Activated CD8-positive, alpha-beta memory T cell treated with anti-CD3 and anti-CD28 coated beads for 36 hours (primary cell): ENCODE results near the gene ARHGAP33. TPM values are rescaled to one million over a fixed set of nuclear protein-coding genes. Genes with fewer than 3 reads are reported as not detected.
"Not testable (repeated sequence)": the region's sequence is repeated elsewhere in the genome, so short reads cannot be mapped to it uniquely, and the experiment has no call there.

Experiments used
- CTCF ChIA-PET: fragments of 350-600 bp; sonication (Branson Sonifier 250); formaldehyde crosslinking; loops from one replicate; lab custom pipeline; 2021; ENCODE audit warnings: antibody characterized with exemption; lab: Charles Lee
- POLR2A ChIA-PET: fragments of 350-600 bp; sonication (Branson Sonifier 250); formaldehyde crosslinking; loops from one replicate; lab custom pipeline; 2021; ENCODE audit warnings: antibody characterized with exemption; lab: Charles Lee
- total RNA-seq, 2 experiments: library from RNA; stranded (reverse); gene quantifications; one replicate each; pipeline ENCODE4 v1.2.3, GENCODE V29; 2021

The ARHGAP33 gene
- total RNA-seq, 2 experiments from 2014 or later: 12.0 to 16.5 TPM

- POLR2A ChIA-PET: interaction anchor here (0.6 kb wide), 1 partner anchor 134 kb away, joined by 4 read pairs; no protein-coding TSS in a partner anchor
- CTCF ChIA-PET: interaction anchor here (1.0 kb wide), 1 partner anchor 91 kb away, joined by 3 read pairs; no protein-coding TSS in a partner anchor
Observed at GRCh38 chr19:35764432-35765315, 10.7 kb upstream of the ARHGAP33 start.

GRCh38 chr19:35766571-35767104, 8.7 kb upstream of the ARHGAP33 start:
- POLR2A ChIA-PET: no interaction called here
- CTCF ChIA-PET: interaction anchor here (0.7 kb wide), 2 partner anchors 53 to 74 kb away, joined by 3 to 4 read pairs; no protein-coding TSS in a partner anchor

DNA sequence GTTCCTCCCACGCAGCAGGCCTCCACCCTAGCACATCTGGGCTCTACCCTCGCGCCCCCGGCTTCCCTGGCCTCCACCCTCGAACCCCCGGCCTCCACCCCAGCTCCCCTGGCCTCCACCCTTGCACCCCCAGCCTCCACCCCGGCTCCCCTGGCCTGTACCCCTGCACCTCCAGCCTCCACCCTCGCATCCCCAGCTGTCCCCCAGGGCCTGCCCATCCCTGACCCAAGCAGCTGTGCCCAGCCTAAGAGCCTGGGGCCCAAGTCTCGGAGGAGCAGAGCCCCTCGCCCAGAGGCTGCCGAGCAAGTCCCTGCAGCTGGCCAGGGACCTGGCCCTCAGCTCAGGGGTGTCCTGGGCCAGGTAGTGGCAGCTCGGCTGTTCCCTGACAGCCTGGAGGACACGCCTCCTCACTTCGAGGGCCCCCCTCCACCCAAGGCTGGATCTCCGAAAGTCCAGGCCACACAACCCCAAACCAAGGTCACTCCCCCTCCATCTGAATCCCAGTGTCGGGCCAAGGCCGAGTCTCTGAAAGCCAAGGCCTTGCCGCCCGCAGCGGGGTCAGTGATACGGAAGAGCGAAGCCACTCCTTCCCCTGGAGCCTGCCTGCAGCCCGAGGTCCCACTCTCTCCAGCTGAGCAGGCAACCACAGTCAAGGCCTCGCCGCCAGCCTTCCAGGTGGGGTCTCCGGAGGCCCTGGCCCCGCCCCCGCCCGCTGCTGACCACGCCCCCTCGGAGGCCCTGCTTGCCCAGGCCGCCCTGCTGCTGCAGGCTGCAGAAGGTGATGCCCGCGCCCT, 7.9 kb upstream of the ARHGAP33 start:
- CTCF ChIA-PET: interaction anchor here (0.6 to 0.7 kb wide), 2 partner anchors 31 to 74 kb away, joined by 3 to 4 read pairs; no protein-coding TSS in a partner anchor
- POLR2A ChIA-PET: no interaction called here

GRCh38 chr19:35768082-35768421, 7.3 kb upstream of the ARHGAP33 start:
- ChIA-PET POLR2A (no interaction called here), CTCF (no interaction called here)

- CTCF ChIA-PET: not testable (repeated sequence)
- POLR2A ChIA-PET: interaction anchor here (0.6 to 0.7 kb wide), 2 partner anchors 110 to 117 kb away, joined by 3 to 8 read pairs; no protein-coding TSS in a partner anchor
Observed at GRCh38 chr19:35772362-35772761, 3.0 kb upstream of the ARHGAP33 start.

- ChIA-PET POLR2A (interaction anchor here (0.5 to 0.6 kb wide), 2 partner anchors 47 to 116 kb away, joined by 3 read pairs; no protein-coding TSS in a partner anchor), CTCF (interaction anchor here (0.6 to 1.0 kb wide), 2 partner anchors 67 to 116 kb away, joined by 3 to 4 read pairs; no protein-coding TSS in a partner anchor)
Observed at GRCh38 chr19:35773020-35773806, 2.2 kb upstream of the ARHGAP33 start.

DNA sequence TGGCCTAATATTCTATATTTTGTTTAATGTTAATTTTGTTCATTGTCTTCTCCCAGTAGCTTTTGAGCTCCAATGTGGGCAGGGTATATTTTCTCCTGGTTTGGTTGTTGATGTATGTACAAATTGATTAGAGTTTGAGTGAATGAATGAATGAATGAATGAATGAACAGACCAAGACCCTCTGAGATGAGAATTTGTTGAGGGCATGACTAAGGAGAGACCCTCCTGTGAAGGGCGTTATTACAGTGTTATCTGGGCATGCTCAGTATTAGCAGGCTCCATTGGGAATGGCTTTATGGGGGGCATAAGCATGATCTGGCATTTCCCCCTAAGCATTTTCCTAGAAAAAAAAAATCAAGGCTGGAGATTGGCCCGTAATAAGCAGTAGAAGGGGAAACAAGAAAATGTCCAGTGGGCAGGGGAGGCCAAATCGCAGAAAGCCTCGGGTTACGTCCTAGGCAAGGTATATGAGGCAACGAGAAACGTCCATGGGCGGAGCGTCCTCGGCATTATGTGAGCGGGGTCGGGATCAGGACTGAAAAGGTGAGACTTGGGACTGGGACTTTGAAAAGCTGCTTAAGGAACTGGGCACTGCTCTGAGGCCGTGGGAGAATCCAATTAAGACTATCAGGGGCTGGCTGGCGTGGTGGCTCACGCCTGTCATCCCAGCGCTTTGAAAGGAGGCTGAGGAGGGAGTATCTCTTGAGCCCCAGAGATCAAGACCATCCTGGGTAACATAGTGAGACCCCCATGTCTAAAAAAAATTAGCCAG, 904 bp upstream of the ARHGAP33 start:
- CTCF ChIA-PET: interaction anchor here (1.0 kb wide), 1 partner anchor 68 kb away, joined by 4 read pairs; no protein-coding TSS in a partner anchor
- POLR2A ChIA-PET: no interaction called here

DNA sequence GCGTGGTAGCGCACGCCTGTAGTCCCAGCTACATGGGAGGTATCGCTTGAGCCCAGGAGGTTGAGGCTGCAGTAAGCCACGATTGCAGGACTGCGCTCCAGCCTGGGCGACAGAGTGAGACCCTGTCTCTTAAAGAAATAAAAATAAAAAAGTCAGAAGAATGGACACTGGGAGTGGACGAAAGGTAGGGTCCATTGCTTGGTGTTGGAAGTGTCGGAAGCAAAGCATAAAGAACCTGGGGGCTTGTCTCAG, 392 bp upstream of the ARHGAP33 start:
- ChIA-PET CTCF (no interaction called here), POLR2A (no interaction called here)

- CTCF ChIA-PET: interaction anchor here (1.4 kb wide), 1 partner anchor 15 kb away, joined by 4 read pairs; no protein-coding TSS in a partner anchor
- POLR2A ChIA-PET: interaction anchor here (2.1 kb wide), 1 partner anchor 31 kb away, joined by 6 read pairs; the partner anchor contains the start of genes PSENEN and U2AF1L4
Observed at GRCh38 chr19:35776102-35776788, 881 bp downstream of the ARHGAP33 start.

DNA sequence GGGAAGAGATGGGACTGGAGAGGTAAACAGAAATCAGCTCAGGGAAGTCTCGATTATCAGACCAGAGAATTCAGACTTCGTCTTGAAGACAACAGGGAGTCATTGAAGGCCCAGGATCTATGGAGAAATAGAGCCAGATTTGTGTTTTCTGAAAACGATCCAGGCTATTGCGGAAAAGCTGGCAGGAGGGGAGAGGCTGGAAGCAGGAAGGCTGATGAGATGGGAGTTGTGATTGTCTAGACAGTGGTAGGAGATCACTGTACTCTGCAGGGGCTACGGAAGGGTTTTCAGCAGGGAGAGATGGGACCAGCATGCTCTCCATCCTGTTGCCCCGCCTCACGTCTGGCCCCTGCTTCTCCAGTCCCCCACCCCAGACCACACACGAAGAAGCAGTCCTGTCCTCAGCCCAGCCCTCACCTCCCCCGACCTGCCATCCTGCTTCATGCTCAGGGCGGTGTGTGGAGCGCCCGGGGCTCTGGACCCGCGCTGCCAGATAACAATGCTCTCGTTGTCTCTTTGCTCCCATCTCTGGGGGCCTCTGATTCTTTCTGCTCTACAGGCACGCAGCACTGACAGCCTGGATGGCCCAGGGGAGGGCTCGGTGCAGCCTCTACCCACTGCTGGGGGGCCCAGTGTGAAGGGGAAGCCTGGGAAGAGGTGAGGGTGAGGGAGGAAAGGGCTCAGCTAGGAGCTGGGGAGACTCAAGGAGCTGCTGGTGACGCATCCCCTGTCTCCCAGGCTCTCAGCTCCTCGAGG, 1.9 kb downstream of the ARHGAP33 start:
- ChIA-PET CTCF (interaction anchor here (1.4 kb wide), 1 partner anchor 14 kb away, joined by 4 read pairs; no protein-coding TSS in a partner anchor), POLR2A (interaction anchor here (2.1 kb wide), 1 partner anchor 32 kb away, joined by 6 read pairs; the partner anchor contains the start of genes PSENEN and U2AF1L4)

DNA sequence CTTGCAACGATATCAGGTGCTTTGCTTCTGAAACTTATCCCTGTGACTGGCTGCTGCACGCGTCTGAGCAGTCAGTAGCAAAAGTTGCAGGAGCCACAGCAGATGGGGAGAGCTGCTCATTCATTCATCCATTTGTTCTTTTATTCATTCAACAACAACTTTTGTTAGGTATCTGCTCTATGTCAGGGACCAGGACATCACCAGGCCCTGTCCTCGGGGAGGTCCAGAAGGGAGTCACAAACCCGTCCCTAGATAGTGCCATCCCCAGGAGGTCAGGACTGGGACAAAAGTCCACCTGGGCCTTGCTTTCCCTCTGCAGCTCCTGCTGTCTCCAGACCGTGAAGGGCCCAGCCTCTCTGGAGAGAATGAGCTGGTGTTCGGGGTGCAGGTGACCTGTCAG, 2.6 kb downstream of the ARHGAP33 start:
- POLR2A ChIA-PET: interaction anchor here (2.1 kb wide), 1 partner anchor 33 kb away, joined by 6 read pairs; the partner anchor contains the start of genes PSENEN and U2AF1L4

GRCh38 chr19:35779033-35779432, 3.7 kb downstream of the ARHGAP33 start:
- ChIA-PET POLR2A (interaction anchor here (0.6 kb wide), 1 partner anchor 21 kb away, joined by 4 read pairs; no protein-coding TSS in a partner anchor), CTCF (no interaction called here)

More for the DNA sequence above, 2.6 kb downstream of the ARHGAP33 start:
- CTCF ChIA-PET: no interaction called here

DNA sequence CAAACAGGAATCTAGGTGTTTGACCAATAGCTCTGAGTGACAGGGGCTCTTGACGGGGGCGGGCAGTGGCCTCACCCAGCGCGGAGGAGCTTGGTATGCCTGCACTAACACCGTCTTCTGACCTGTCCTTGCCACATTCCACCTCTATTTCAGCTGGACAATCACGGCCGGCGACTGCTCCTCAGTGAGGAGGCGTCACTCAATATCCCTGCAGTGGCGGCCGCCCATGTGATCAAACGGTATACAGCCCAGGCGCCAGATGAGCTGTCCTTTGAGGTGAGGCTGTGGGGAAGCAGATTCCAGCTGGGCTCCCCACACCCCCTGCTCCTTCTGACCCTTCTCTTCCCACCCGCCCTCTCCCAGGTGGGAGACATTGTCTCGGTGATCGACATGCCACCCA, 4.7 kb downstream of the ARHGAP33 start:
- CTCF ChIA-PET: no interaction called here

DNA sequence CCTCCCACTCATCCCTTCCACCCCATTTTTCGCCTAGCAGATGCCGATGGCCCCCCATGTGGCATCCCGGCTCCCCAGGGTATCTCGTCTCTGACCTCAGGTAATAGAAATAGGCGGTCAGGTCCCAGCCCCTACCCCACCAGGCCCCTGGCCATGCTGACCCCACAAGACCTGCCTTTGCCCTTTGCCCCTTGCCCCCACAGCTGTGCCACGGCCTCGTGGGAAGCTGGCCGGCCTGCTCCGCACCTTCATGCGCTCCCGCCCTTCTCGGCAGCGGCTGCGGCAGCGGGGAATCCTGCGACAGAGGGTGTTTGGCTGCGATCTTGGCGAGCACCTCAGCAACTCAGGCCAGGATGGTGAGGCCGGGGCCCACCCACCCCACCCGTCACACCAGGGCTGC, 5.4 kb downstream of the ARHGAP33 start:
- CTCF ChIA-PET: no interaction called here

More for the DNA sequence above, 4.7 kb downstream of the ARHGAP33 start:
- POLR2A ChIA-PET: no interaction called here

DNA sequence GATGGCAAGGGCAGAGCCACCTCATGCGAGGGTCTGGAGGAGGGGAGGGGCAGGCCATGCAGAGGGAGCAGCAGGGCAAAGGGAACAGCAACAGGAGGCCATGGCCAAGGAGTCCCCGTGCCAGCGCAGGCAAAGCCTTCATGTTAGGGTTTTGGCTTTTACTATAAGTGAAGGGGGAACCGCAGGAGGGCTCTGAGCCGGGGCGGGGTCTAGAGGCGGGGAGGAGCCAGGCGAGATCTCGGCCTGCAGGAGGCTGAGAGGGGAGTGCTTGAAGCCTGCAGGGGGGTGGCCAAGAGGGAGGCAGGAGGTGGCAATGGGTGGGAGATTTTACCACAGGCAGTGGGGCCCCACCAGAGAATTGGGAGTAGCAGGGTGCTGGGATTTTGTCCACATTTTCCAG, 6.3 kb downstream of the ARHGAP33 start:
- POLR2A ChIA-PET: no interaction called here

More for the DNA sequence above, 5.4 kb downstream of the ARHGAP33 start:
- POLR2A ChIA-PET: no interaction called here

GRCh38 chr19:35782589-35782988, 7.2 kb downstream of the ARHGAP33 start:
- CTCF ChIA-PET: no interaction called here
- POLR2A ChIA-PET: no interaction called here

More for the DNA sequence above, 6.3 kb downstream of the ARHGAP33 start:
- CTCF ChIA-PET: no interaction called here
